GM12874 (cell line): ENCODE data around the gene TBX18.

Experiments
- CTCF ChIP-seq: IDR thresholded peaks from 2 replicates; pipeline ENCODE4 v1.5.1; 2011; ENCODE audit warnings: low read depth, mild to moderate bottlenecking, control low read depth, low read length, moderate library complexity; ENCODE audit not compliant: insufficient read depth

Gene TBX18

GRCh38 chr6:84758486-84758885, 5.9 kb downstream of the TBX18 start:
- no peak for TF ChIP-seq CTCF

GRCh38 chr6:84756877-84757276, 7.5 kb downstream of the TBX18 start:
- no peak for TF ChIP-seq CTCF

- no peak for TF ChIP-seq CTCF
Observed at GRCh38 chr6:84756466-84756865, 7.9 kb downstream of the TBX18 start.

GRCh38 chr6:84753173-84753572, 11.2 kb downstream of the TBX18 start:
- no peak for TF ChIP-seq CTCF

- no peak for TF ChIP-seq CTCF
Observed at GRCh38 chr6:84752118-84752850, 12.1 kb downstream of the TBX18 start.

- TF ChIP-seq CTCF, result no peak
Observed at GRCh38 chr6:84749181-84749580, 15.2 kb downstream of the TBX18 start.

GRCh38 chr6:84748376-84748775, 16.0 kb downstream of the TBX18 start:
- no peak for TF ChIP-seq CTCF
